Stimulated activated CD4-positive, alpha-beta T cell treated with anti-CD3 and anti-CD28 coated beads, Interleukin-4, amount 100 ng/mL, for 24 hours (primary cell): Measurements from ENCODE around the gene LPCAT1.
"Not testable (repeated sequence)": the region's sequence is repeated elsewhere in the genome, so short reads cannot be mapped to it uniquely, and the experiment has no call there.

ENCODE experiments used
- DNase-seq: peaks from one replicate; pipeline ENCODE4 v3.0.0-alpha.2; 2020

The LPCAT1 gene

GRCh38 chr5:1523793-1524480 lies at the start of gene LPCAT1:
Gene LPCAT1, minus strand, starts transcription at chr5:1523960. Its CDS starts 116 bp downstream, at chr5:1523844.
- peak; percentile 75 for DNase-seq

GRCh38 chr5:1571875-1572274 lies 48.1 kb upstream of the LPCAT1 start:
- not testable (repeated sequence) for DNase-seq

GRCh38 chr5:1570975-1571374 lies 47.2 kb upstream of the LPCAT1 start:
- no peak for DNase-seq

GRCh38 chr5:1568201-1568979 lies 44.6 kb upstream of the LPCAT1 start:
- DNase-seq = no peak

- not testable (repeated sequence) for DNase-seq
Measured at GRCh38 chr5:1567527-1568200, 43.9 kb upstream of the LPCAT1 start.

- no peak for DNase-seq
Measured at GRCh38 chr5:1565737-1566734, 42.3 kb upstream of the LPCAT1 start.

- no peak for DNase-seq
Measured at GRCh38 chr5:1564824-1565736, 41.3 kb upstream of the LPCAT1 start.

- no peak for DNase-seq
Measured at GRCh38 chr5:1564182-1564748, 40.5 kb upstream of the LPCAT1 start.

GRCh38 chr5:1563617-1564181 lies 39.9 kb upstream of the LPCAT1 start:
- no peak for DNase-seq

- no peak for DNase-seq
Measured at GRCh38 chr5:1563051-1563461, 39.3 kb upstream of the LPCAT1 start.

- no peak for DNase-seq
Measured at GRCh38 chr5:1562599-1562998, 38.8 kb upstream of the LPCAT1 start.

- DNase-seq = no peak
Measured at GRCh38 chr5:1561402-1561929, 37.7 kb upstream of the LPCAT1 start.

- DNase-seq = not testable (repeated sequence)
Measured at GRCh38 chr5:1560499-1560898, 36.7 kb upstream of the LPCAT1 start.

- no peak for DNase-seq
Measured at GRCh38 chr5:1558944-1559343, 35.2 kb upstream of the LPCAT1 start.

GRCh38 chr5:1557114-1557873 lies 33.5 kb upstream of the LPCAT1 start:
- DNase-seq = no peak

- DNase-seq = no peak
Measured at GRCh38 chr5:1555808-1556731, 32.3 kb upstream of the LPCAT1 start.

GRCh38 chr5:1555011-1555807 lies 31.4 kb upstream of the LPCAT1 start:
- no peak for DNase-seq
